Activated CD8-positive, alpha-beta T cell treated with anti-CD3 and anti-CD28 coated beads for 36 hours (primary cell): ENCODE data around the gene KIAA2012. TPM values are rescaled to one million over a fixed set of nuclear protein-coding genes. Genes with fewer than 3 reads are reported as not detected.

ENCODE experiments used
- ATAC-seq: fragments of 200-7000 bp; cut with Tn5 transposase; one replicate; pipeline ENCODE4 v1.10.0; 2021; ENCODE audit warnings: mild to moderate bottlenecking, moderate library complexity
- CTCF ChIA-PET: fragments of 350-600 bp; sonication (Branson Sonifier 250); formaldehyde crosslinking; loops from one replicate; lab custom pipeline; 2021; ENCODE audit warnings: antibody characterized with exemption; lab: Charles Lee
- POLR2A ChIA-PET: fragments of 350-600 bp; sonication (Branson Sonifier 250); formaldehyde crosslinking; loops from one replicate; lab custom pipeline; 2021; ENCODE audit warnings: antibody characterized with exemption; lab: Charles Lee
- DNase-seq: peaks from one replicate; pipeline ENCODE4 v3.0.0-alpha.2; 2020
- H3K27ac Mint-ChIP-seq: one replicate; pipeline ENCODE4 v1.8.0; 2021; ENCODE audit warnings: mild to moderate bottlenecking, mixed read lengths
- H3K27me3 Mint-ChIP-seq: one replicate; pipeline ENCODE4 v1.8.0; 2021; ENCODE audit warnings: mixed read lengths
- H3K36me3 Mint-ChIP-seq: one replicate; pipeline ENCODE4 v1.8.0; 2021; ENCODE audit warnings: low read depth, mixed read lengths
- H3K4me1 Mint-ChIP-seq: one replicate; pipeline ENCODE4 v1.8.0; 2021; ENCODE audit warnings: low read depth, mixed read lengths
- H3K4me3 Mint-ChIP-seq: one replicate; pipeline ENCODE4 v1.8.0; 2021; ENCODE audit warnings: mild to moderate bottlenecking, moderate library complexity, mixed read lengths
- H3K9me3 Mint-ChIP-seq: one replicate; pipeline ENCODE4 v1.8.0; 2021; ENCODE audit warnings: mixed read lengths
- CTCF ChIP-seq: fragments of 200-600 bp; IDR thresholded peaks from one replicate; pipeline ENCODE4 v1.8.0; 2022; ENCODE audit warnings: antibody characterized with exemption, mild to moderate bottlenecking
- intact Hi-C: fragments of 100-400 bp; cut with micrococcal nuclease; formaldehyde crosslinking; loops from one replicate; pipeline ENCODE4 v1.10.0; 2022
- total RNA-seq, 2 experiments: library from RNA; stranded (reverse); gene quantifications; one replicate each; pipeline ENCODE4 v1.2.3, GENCODE V29; 2021

The KIAA2012 gene
- total RNA-seq, 2 experiments from 2014 or later, result not detected

DNA sequence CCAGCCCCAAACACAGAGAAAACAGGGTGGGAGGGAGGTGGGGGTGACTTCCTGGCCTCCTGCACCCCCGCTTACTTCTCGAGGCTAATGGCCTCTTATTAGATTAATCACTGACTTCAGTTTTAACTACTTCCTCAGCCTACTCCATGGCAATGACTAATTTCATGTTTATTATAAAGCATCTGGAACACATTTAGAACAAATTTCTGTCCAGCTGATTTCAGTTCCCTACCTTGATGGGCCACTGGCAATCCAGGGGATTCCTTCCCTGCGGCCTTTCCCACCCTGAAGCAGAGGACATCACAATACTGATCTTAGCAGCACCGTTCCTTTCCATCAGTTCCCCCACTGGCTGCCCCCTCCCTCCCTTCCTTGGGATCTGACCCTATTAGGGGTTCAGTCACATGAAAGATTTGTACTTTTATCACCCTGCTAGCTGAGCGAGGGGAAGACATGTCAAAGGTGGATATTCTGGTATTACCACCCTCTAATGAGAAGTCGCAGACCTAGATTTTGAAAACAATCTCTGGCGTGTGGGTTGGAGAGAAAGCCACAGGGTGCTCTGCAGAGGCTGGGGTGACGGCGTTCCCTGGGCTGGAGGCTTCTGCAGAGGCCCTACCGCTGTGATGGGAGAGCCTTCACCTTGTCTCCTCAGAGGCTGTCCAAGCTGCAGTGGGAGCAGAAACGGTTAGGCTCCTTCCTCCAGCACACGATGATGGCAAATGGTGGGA is 67.6 kb downstream of the KIAA2012 start:
- ChIA-PET CTCF (no interaction called here), POLR2A (no interaction called here)
- H3K4me1 Mint-ChIP-seq, result peaks cover 5% of the 10 kb centered on the region
- H3K36me3 Mint-ChIP-seq, result no peaks in the 10 kb centered on the region
- ATAC-seq (no peak), DNase-seq (no peak)
- TF ChIP-seq CTCF, result no peak
- intact Hi-C loops, result no loop called here
- H3K27me3 Mint-ChIP-seq, result peaks cover 4% of the 10 kb centered on the region
- no peaks in the 10 kb centered on the region for H3K9me3 Mint-ChIP-seq
- no peak overlapping the region for H3K27ac Mint-ChIP-seq
- no peak overlapping the region for H3K4me3 Mint-ChIP-seq

- no peaks in the 10 kb centered on the region for H3K9me3 Mint-ChIP-seq
- TF ChIP-seq CTCF, result no peak
- ATAC-seq (no peak), DNase-seq (no peak)
- ChIA-PET POLR2A (no interaction called here), CTCF (no interaction called here)
- H3K4me3 Mint-ChIP-seq, result no peak overlapping the region
- intact Hi-C loops, result no loop called here
- no peaks in the 10 kb centered on the region for H3K36me3 Mint-ChIP-seq
- peaks cover 4% of the 10 kb centered on the region for H3K27me3 Mint-ChIP-seq
- H3K4me1 Mint-ChIP-seq, result peaks cover 5% of the 10 kb centered on the region
- no peak overlapping the region for H3K27ac Mint-ChIP-seq
Measured at GRCh38 chr2:202141329-202141947, 68.4 kb downstream of the KIAA2012 start.

DNA sequence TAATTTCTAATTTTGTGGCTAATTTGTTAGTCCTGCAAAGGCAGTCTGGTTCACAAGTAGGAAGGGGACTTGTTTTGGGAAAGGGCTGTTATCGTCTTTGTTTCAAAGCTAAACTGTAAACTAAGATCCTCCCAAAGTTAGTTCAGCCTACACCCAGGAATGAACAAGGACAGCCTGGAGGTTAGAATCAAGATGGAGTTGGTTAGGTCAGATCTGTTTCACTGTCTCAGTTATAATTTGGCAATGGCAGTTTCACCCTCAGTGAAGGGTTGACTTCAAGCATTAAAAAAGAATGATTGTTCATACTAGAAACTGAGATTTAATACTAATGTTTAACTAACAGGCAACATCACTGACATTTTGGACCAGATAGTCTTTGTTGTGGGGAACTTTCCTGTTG is 69.5 kb downstream of the KIAA2012 start:
- TF ChIP-seq CTCF, result no peak
- Mint-ChIP-seq H3K27me3 (peaks cover 4% of the 10 kb centered on the region), H3K4me3 (no peak overlapping the region), H3K4me1 (peaks cover 5% of the 10 kb centered on the region), H3K9me3 (no peaks in the 10 kb centered on the region), H3K36me3 (no peaks in the 10 kb centered on the region), H3K27ac (no peak overlapping the region)
- DNase-seq (no peak), ATAC-seq (no peak)
- POLR2A ChIA-PET, result no interaction called here
- CTCF ChIA-PET, result no interaction called here
- intact Hi-C loops, result no loop called here

DNA sequence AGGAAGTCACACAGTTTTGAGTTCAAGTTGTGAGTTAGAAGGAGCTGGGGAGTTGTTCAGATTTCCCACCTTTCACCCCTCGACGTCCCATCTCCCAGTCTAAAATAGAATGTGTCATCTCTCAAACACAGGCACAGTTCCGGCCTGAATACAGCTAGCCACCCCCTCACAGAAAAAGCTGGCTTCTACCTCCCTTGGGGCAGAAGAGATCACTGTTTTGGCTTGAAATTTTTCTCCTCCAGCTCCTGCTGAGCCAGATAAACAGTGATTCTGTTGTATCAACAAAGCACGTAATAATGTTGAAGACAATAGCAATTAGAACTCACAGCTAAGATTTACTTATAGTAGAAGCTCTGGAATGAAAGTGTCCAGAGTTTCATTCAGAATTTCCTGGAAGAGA is 74.7 kb downstream of the KIAA2012 start:
- no peak for TF ChIP-seq CTCF
- CTCF ChIA-PET, result interaction anchor here (0.9 to 1.2 kb wide), 2 partner anchors 31 to 32 kb away, joined by 3 to 4 read pairs; no protein-coding TSS in a partner anchor
- H3K27me3 Mint-ChIP-seq, result peaks cover 4% of the 10 kb centered on the region
- no peaks in the 10 kb centered on the region for H3K9me3 Mint-ChIP-seq
- peaks cover 5% of the 10 kb centered on the region for H3K4me1 Mint-ChIP-seq
- H3K27ac Mint-ChIP-seq, result no peak overlapping the region
- no peak for ATAC-seq
- DNase-seq, result no peak
- intact Hi-C loops, result no loop called here
- POLR2A ChIA-PET, result no interaction called here
- H3K36me3 Mint-ChIP-seq, result no peaks in the 10 kb centered on the region
- no peak overlapping the region for H3K4me3 Mint-ChIP-seq

- intact Hi-C loops, result no loop called here
- CTCF ChIA-PET, result interaction anchor here (0.9 to 1.2 kb wide), 2 partner anchors 30 to 31 kb away, joined by 3 to 4 read pairs; no protein-coding TSS in a partner anchor
- H3K27ac Mint-ChIP-seq, result no peak overlapping the region
- ATAC-seq, result no peak
- H3K4me3 Mint-ChIP-seq, result no peak overlapping the region
- no peak for DNase-seq
- POLR2A ChIA-PET, result no interaction called here
- no peak for TF ChIP-seq CTCF
- H3K4me1 Mint-ChIP-seq, result peaks cover 5% of the 10 kb centered on the region
- H3K36me3 Mint-ChIP-seq, result no peaks in the 10 kb centered on the region
- no peaks in the 10 kb centered on the region for H3K9me3 Mint-ChIP-seq
- H3K27me3 Mint-ChIP-seq, result peaks cover 11% of the 10 kb centered on the region
Measured at GRCh38 chr2:202148515-202149154, 75.6 kb downstream of the KIAA2012 start.
